Esophagus mucosa (tissue), 1 donor: ENCODE measurements around the gene MUC5AC. TPM values are rescaled to one million over a fixed set of nuclear protein-coding genes. Genes with fewer than 3 reads are reported as not detected.
"Not testable (repeated sequence)": the region's sequence is repeated elsewhere in the genome, so short reads cannot be mapped to it uniquely, and the experiment has no call there.

Experiments
- ATAC-seq: fragments of 200-7000 bp; cut with Tn5 transposase; one replicate; pipeline ENCODE4 v1.9.1; 2020
- total RNA-seq: library from RNA; stranded (reverse); gene quantifications from one replicate; pipeline ENCODE4 v1.2.4, GENCODE V29; 2023
- donor health status: DM: yes; HTN: yes; CAD: no.

MUC5AC gene
- total RNA-seq, 1 donor from 2014 or later: not detected

GRCh38 chr11:1199241-1199750, 41.5 kb downstream of the MUC5AC start:
- ATAC-seq: no peak

GRCh38 chr11:1199751-1200610, 42.2 kb downstream of the MUC5AC start:
- peak; percentile 31 for ATAC-seq

DNA sequence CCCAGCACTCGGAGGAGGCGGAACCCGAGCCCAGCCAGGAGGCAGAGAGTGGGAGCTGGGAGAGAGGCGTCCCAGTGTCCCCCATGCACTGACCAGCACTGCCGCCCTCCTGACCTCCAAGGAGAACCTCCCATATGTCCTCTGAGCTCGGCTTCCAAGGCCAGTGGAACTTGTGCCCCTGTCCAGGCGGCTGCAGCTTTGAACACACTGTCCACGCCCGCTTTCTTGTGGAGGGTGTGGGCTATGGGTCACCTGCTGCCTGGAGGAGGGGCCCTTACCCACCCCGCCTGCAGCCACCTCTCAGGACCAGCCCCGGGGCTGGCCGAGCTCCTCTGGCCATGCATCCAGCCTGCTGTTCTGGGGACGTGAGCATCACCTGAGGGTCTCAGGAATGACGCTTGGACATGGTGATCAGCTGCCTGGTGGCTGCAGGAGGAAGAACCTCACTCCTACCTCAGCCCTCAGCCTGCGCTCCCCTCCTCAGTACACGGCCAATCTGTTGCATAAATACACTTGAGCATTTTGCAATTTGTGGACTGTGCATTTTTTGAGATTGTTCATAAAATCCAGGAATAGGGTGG, 42.9 kb downstream of the MUC5AC start:
- no peak for ATAC-seq

GRCh38 chr11:1201395-1202153, 43.8 kb downstream of the MUC5AC start:
- ATAC-seq: no peak

DNA sequence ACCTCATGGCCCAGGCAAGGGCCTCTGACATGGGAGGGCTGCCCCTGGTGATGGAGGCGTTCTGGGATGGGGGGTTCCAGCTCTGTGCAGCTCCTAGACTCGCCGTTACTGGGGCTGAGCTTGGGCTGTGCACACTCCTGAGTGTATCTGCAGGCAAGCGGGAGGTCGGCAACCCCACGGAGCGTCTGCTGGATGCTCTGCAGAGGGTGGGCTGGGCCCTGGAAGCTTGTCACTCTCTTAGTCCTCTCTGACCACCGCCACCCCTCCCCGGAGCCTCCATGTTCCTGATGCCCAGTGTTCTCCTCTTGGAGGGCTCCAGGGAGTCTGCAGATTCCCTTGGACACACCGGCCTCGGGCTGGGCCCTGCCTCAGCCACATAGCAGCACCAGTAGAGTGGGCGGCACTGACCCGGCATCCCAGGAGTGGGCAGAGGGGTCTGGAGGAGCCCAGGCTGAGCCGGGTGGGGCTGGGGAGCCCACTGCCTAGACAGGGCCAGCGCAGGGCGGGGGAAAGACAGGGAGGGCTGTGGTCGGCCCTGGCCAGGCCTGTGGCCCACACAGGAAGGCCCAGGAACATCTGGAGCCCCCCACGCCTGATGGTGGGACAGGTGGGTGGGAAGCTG, 44.5 kb downstream of the MUC5AC start:
- no peak for ATAC-seq

GRCh38 chr11:1202776-1203504, 45.2 kb downstream of the MUC5AC start:
- peak; percentile 70 for ATAC-seq

DNA sequence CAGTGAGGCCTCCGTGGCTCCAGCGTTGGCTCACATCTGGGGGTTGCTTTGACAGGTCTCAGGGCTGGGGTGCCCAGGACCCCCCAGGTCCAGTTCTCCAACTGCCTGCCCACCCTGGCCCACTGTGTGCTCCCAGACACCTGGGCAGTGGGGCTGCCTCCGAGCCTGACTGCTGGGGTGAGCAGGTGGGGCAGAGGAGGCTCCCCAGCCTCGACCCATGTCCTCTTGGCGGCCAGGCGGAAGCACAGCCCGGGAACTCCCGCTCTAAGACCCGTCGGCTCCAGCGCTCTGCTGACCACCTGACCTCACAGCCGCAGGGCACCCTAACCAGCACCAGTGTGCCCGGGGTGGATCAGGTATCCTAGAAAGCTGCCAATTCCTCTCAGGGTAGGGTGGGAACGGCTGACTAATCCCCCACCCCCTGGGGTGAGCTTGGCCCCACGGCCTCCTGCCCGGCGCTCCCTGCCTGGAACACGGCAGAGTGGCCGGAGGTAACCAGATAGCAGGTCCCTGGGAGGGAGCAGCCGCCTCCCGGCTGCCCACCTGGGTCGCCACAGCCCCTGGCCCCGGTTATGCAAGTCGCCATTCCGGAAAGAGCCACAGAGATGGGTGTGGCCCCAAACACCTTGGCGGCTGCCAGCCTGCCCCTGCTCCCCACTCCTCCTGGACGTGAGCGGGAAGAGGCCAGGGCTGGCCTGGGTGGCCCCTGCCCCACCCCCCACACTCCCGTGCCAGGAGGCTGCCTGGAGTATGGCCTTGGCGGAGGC, 45.9 kb downstream of the MUC5AC start:
- ATAC-seq: no peak

GRCh38 chr11:1204381-1205101, 46.8 kb downstream of the MUC5AC start:
- ATAC-seq: no peak

DNA sequence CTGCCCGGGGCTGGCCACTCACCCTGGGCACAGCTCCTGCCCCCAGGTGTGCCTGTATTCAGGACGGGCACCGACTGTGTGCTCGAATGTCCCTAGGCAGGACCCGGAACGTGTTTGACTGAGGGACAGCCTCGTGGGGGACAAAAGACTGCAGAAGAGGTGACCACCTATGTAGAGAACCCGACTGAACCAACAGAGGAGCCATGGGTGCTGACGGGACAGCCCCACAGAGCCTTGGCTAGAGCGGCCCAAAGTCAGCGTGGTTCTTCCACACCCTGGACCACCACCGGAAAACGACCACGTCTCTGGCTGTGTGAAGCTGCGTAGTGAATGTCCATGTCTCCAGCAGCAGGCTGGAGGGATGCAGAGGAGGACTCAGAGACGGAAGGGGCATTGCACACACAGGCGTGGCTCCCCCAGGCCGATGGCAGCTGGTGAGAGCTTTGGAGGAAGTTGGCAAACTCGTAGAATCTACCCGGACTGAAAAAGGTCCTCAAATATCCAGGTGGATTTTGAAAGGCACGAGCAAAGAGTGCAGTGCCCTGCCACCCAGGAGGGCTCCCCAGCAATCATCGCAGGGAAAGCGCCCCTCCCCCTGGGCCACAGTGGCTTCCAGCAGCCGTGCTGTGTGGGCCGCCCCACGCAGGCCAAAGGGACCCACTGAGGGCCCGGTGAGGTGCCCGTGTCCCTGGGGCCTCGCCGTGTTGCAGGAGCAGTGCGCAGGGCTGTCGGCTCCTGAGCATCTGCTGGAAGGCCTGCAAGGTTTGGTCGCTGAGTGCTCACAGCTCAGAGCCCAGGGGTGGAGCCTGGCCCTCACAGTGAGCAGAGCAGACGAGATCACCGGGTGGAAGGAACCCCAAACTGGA, 47.6 kb downstream of the MUC5AC start:
- no peak for ATAC-seq

- no peak for ATAC-seq
These were observed 48.2 kb downstream of the MUC5AC start for GRCh38 chr11:1205987-1206331.

DNA sequence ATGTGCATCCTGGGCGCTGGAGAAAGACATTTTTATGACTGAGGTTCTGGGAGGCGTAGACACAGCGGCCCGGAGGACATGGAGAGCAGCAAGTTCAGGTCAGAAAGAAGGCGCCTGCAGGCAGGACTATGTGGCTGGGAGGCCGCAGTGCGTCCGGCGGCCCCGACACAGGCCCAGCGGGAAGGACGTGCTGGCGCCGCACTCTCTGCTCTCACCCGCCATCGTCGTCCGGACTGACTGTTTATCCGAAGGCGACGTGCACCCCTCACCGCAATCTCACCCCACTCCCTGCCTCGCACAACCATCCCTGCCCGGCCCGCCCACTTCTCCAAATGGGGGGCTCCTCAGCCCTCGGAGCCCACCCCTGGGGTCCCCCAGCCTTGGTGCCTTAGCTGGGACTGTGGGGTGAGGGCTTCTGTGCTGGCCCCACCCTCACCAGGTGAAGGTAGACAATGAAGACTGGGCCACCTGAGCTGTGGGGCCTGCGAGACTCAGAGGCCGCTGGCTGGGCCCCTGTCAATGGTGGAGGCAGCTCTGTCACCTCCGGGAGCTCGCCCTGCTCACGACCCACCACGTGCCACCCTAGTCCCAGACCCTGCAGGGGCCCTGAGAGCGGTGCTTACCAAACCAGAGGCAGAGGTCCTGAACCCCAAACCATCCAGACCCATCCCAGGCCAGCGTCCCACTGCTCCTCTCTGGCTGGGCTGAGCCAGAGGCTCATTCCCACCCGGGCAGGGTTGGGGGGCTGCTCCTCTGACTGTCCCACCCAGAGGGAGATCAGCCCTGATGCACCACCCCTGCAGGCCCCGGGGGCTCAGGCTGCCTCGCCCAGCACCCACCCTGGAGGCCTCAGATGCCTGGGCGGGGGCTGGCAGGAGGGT, 48.9 kb downstream of the MUC5AC start:
- no peak for ATAC-seq

DNA sequence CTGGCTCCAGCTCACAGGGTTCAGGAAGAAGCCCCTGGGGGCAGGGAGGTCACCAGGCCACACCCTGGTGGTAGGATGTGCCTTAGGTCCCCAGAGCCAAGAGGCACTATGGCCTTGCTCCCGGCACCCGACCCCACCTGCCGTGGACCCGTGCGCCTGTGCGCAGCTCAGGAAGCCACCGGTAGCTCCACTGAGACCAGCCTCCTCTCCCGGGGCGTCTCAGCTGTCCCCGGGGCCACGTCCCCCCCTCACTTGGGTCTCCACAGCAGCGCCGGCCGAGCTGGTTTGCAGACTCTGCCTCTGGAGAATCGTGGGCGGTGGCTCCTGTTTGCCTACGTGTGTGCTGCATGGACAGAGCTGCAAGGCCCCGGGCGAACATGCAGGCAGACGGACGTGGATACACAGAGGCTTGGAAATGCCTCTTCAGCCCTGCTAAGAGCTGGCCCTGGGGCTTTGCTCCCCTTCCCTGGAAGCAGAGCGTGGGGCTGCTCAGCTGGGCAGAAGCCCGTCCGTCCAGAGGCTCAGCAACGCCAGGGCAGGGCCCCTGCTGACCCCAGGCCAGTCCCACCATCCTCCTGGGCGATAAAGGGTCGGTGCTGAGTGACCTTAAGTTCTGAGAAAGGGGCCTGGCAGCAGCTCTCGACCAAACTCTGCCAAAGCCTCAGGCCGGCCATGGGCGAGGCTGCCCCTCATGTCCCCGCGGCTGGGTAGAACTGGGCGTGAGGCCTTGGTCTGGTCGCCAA, 49.8 kb downstream of the MUC5AC start:
- no peak for ATAC-seq

DNA sequence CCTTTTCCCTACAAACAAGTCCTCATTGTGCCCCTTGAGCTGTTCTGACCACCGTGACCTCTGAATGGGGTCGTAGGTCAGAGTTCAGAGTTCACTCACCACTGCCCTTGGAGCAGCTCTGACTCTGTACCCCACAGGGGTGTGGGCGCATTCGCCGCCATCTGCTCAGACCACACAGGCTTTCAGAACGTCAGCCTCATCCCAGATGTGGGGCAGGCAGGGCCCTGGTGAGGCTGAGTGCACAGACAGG, 50.3 kb downstream of the MUC5AC start:
- no peak for ATAC-seq

DNA sequence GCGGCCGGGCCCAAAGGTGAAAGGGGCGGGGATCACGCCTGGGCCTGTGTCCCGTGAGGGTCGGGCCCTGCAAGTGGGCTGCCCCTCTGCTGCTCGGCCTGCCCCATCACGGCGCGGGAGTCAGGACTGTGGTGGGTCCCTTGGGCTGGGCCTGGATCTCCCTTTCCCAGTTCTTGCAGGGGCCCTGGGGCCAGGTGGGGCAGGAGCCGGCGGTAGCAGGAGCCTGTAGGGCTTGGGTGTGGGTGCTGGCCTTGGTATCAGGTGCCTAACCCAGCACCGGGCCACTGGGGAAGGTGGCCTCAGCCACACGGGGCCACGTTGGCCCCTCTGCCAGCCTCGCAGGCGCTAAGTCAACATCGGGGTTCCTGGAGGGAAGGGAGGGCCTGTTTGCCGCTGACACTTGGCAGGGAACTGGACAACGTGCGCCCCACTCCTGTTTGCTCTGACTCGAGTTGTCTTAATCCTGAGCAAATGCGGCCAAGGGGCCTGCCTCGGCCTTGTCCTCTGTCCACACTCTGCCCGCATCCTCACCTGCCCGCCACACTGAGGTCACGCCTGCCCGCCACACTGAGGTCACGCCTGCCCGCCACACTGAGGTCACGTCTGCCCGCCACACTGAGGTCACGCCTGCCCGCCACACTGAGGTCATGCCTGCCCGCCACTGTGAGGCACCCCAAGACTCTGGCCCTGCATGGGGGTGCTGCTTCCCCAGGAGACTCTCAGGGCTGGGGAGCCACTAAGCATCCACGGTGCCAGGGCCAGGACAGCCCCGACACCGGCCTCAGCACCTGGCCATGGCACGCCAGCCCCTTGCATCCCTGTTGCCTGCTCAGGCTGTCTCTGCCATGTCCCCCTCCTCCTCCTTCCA, 50.9 kb downstream of the MUC5AC start:
- no peak for ATAC-seq

- ATAC-seq: no peak
These were observed 51.8 kb downstream of the MUC5AC start for GRCh38 chr11:1209371-1210057.

- ATAC-seq: no peak
These were observed 54.1 kb downstream of the MUC5AC start for GRCh38 chr11:1211838-1212237.

GRCh38 chr11:1215826-1216225, 58.1 kb downstream of the MUC5AC start:
- not testable (repeated sequence) for ATAC-seq
